ENCODE results near the gene MED15. TPM values are rescaled to one million over a fixed set of nuclear protein-coding genes. Genes with fewer than 3 reads are reported as not detected.

MED15 gene

GRCh38 chr22:20634560-20635226, 127.3 kb downstream of the MED15 start:
- Histone ChIP-seq H3K36me3 (ENCODE audit: insufficient read depth, low read length) (no peaks in the 10 kb centered on the region), H3K9ac (ENCODE audit: low read depth, low read length) (no peak overlapping the region), H3K4me1 (ENCODE audit: control insufficient read depth, insufficient read depth, low read length) (no peaks in the 10 kb centered on the region), H3K27me3 (ENCODE audit: control insufficient read depth, insufficient read depth, low read length) (peaks cover 56% of the 10 kb centered on the region), H3K4me2 (ENCODE audit: low read length) (no peak overlapping the region), H3K9me3 (replicated peaks; ENCODE audit: low read length) (no peaks in the 10 kb centered on the region), H3K4me3 (ENCODE audit: low read length) (no peak overlapping the region)

- H3K9ac ChIP-seq (ENCODE audit: low read depth, low read length): no peak overlapping the region
- H3K27me3 ChIP-seq (ENCODE audit: control insufficient read depth, insufficient read depth, low read length): peaks cover 54% of the 10 kb centered on the region
- no peaks in the 10 kb centered on the region for H3K9me3 ChIP-seq (replicated peaks; ENCODE audit: low read length)
- no peak overlapping the region for H3K4me3 ChIP-seq (ENCODE audit: low read length)
- H3K4me2 ChIP-seq (ENCODE audit: low read length): no peak overlapping the region
- H3K4me1 ChIP-seq (ENCODE audit: control insufficient read depth, insufficient read depth, low read length): no peaks in the 10 kb centered on the region
- H3K36me3 ChIP-seq (ENCODE audit: insufficient read depth, low read length): no peaks in the 10 kb centered on the region
Observed at GRCh38 chr22:20635227-20635591, 127.8 kb downstream of the MED15 start.

GRCh38 chr22:20636075-20636812, 128.8 kb downstream of the MED15 start:
- Histone ChIP-seq H3K9me3 (replicated peaks; ENCODE audit: low read length) (no peaks in the 10 kb centered on the region), H3K4me1 (ENCODE audit: control insufficient read depth, insufficient read depth, low read length) (no peaks in the 10 kb centered on the region), H3K9ac (ENCODE audit: low read depth, low read length) (no peak overlapping the region), H3K36me3 (ENCODE audit: insufficient read depth, low read length) (no peaks in the 10 kb centered on the region), H3K4me2 (ENCODE audit: low read length) (no peak overlapping the region), H3K4me3 (ENCODE audit: low read length) (no peak overlapping the region), H3K27me3 (ENCODE audit: control insufficient read depth, insufficient read depth, low read length) (peaks cover 58% of the 10 kb centered on the region)

DNA sequence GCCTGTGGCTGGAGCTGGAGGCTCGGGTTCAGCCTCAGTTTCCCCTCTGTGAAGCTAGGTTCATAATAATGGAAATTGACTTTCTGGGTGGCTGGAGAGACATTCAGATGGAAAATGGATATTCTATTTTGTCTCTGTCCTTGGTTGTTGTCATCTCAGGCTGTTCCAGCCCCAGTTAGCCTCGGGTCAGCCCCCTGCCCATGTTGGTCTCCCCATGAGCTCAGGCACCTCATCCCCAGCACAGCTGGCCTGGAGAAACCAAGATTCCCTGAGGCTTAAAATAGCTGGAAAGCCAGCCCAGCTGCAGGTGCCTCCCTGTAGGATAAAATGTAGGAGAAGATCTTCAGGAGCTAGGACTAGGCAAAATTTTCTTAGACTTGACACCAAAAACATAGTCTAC, 129.5 kb downstream of the MED15 start:
- H3K4me2 ChIP-seq (ENCODE audit: low read length): no peak overlapping the region
- peaks cover 62% of the 10 kb centered on the region for H3K27me3 ChIP-seq (ENCODE audit: control insufficient read depth, insufficient read depth, low read length)
- no peaks in the 10 kb centered on the region for H3K9me3 ChIP-seq (replicated peaks; ENCODE audit: low read length)
- H3K4me3 ChIP-seq (ENCODE audit: low read length): no peak overlapping the region
- no peaks in the 10 kb centered on the region for H3K36me3 ChIP-seq (ENCODE audit: insufficient read depth, low read length)
- no peaks in the 10 kb centered on the region for H3K4me1 ChIP-seq (ENCODE audit: control insufficient read depth, insufficient read depth, low read length)
- H3K9ac ChIP-seq (ENCODE audit: low read depth, low read length): no peak overlapping the region

Small RNA genes within 50 kb of the gene (small RNA-seq; reads per million reads assigned to genes)
- not detected for gene IGLL4P
- gene RF00019: not detected
- not detected for gene RN7SL812P
- not detected for gene RNY1P9
